SIG-M5 treated with dmso at 0.1 percent for 504 hours (cell line): ENCODE results near the gene RPRD1B.
A peak's percentile ranks its signal among the peaks of the same experiment; 100 is the strongest.

Experiments used
- DNase-seq: peaks from one replicate; lab custom pipeline; 2025; ENCODE audit not compliant: unreplicated experiment; lab: John Stamatoyannopoulos, UW

The RPRD1B gene

DNA sequence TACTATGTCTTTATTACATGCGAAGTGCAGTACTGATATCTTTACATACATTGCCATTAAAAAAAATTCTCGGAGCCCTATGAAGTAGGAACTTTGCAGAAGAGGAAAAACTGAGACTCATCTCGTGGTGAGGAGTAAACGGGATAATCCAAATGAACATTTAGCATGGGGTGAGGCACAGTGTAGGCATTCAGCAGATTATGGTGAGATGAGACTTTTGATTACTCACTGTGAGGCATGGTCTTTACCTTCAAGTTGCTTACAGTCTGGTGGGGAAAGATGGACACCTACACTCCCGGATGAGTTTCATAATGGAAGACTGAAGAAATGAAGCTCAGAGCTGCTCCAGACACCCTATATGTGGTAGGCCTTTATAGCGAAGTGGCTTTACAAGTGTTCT is 1.4 kb downstream of the RPRD1B start:
- DNase-seq, result no peak

DNA sequence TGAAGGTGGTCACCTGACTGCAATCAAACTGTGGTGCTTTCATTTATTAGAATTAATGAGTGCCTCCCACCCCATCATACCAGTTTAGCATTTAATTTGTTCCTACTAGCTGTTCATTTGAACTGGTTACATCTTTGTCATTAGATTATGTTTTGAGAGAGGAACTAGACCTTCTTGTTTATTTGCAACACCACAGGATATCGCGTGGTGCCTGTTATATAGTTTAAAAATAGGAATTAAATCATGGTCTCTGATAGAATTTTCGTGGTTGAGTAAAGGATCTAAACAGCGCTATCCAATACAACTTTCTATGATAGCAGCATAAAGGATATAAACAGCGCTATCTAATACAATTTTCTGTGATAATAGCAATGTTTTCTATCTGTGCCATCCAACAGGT is 2.8 kb downstream of the RPRD1B start:
- no peak for DNase-seq

DNA sequence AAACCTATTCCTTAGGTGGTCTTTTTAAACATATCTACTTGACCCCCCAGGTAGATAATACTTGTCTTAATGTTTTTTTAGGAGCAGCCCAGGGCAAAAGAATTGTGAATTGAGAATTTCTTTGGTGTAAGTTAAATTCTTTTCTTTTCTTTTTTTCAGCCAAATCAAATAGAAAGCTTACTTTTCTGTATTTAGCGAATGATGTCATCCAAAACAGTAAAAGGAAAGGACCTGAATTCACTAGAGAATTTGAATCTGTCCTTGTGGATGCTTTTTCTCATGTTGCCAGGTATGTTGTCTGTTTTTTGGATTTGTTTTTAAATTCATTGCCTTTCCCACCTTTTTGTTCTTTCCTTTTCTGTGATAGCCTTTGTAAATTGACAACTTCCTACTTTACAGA is 6.7 kb downstream of the RPRD1B start:
- no peak for DNase-seq

DNA sequence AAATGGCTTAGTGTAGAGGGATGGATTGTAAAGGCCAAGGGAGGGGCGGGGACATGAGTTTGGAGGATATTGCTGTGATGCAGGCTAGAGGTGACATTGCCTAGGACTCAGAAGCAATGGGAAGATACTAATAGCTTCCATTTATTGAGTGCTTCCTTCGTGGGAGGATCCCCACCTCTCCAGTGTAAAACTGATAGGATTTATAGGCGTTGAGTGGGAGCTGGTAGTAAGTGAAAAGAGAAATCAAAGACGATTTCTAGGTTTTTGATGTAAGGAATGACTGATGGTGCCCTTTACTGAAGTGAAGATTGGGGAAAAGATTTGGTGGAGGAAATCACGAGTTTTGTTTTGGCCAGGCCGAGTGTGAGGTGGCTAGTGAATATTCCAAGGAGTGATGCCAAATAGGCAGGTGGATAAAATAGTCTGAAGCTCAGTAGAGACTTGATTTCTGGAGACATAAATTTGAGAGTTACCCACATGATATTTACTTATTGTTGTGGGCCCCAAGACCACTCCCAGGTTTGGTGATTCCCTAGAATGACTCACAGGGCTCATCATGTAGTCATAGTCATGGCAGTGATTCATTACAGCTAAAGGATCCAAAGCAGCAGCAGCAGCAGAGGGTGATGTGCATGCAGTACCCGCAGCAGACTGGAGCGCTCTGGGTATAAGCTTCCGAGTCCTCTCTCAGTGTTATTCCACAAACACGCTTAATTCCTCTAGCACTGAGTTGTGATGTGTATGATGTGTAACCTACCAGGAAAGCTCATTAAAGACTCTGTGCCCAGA is 10.2 kb downstream of the RPRD1B start:
- DNase-seq, result no peak

DNA sequence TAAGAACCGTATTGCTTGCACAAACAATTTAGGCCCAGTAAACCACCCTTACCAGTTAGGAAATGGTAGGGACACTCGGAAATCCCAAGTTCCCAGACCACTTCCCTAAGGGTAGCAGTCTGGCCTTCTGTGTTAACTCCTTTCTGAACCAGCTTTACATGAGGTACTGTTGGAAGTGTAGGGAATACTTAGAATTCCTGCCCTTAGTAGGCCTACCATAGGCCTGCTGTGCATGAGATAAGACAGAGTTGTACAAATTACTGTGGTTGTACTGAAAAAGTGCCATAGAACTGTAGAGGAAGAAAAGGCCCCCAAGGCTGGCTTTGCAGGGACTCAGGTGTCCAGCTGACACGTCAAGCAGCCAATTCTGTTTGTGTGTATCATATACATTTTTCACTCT is 11.1 kb downstream of the RPRD1B start:
- no peak for DNase-seq

DNA sequence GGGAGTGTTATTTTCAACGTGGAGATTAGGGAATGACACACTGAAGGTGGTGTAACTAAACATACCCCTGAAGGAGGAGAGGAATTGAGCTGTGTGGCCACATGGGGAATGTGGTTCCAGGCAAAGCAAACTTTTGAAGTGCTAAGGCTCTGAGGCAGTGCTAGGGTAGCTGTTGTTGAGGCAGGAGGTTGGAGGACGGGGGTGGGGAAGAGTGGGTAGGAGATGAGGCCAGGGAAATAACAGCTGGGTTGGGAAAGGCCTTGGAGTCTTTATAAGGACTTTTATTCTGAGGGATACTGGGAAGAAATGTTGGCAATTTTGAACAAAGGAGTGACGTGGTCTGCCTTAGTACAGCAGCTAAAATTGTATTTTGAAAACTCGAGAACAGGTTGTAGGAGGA is 13.0 kb downstream of the RPRD1B start:
- no peak for DNase-seq

DNA sequence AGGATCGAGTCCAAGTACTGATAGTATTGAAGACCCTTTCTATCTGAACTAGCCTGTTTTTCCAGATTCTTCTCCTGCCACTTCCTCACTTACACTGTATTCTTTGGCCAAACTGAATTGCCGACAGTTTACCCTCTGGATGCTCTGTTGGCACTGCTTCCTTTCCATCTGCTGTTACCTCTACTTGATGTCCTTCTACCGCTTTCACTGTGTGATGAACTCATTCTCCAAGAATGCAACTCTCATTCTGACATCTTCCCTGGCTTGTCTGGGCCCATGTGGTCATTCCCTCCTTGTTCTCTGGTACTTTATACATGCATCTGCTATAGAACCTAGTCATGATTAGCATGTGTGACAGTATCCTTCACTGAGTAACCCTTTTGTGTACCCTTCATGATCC is 16.3 kb downstream of the RPRD1B start:
- no peak for DNase-seq

DNA sequence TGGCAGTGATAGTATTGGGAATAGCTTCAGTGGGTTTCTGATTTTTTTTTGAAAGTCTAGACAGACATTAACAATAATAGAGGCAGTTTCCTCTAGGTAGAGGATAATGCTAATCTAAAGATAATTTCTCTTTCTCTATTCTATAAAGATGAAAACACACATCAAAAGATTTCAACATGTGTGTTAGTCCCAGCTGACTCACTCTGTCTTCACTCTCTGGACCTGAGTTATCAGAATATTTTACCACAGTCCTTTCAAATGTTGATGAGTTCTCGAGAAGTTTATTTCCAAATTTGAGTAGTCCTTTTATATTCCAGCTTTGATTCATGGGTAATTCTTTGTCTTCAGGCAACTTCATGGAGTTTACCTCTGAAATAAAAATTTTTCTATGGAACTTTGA is 17.1 kb downstream of the RPRD1B start:
- no peak for DNase-seq

DNA sequence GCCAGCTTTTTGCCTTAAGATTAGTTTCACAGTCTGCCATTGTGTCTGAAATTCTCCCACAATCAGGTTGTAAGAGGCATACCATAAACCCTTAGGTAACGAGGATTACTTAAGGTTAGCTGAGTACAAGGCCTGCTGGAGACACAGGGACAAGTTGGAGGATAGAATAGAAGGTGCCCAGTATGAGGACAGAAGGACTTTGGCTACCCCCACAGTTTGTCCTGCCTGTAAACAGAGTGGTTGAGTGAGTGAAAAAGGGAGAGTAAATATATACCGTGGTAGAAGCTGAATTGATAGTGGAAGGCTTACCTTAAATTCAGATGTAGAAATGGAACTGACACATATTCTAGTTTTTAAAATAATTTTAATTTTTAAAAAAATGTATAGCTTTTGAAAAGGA is 19.3 kb downstream of the RPRD1B start:
- DNase-seq, result no peak

DNA sequence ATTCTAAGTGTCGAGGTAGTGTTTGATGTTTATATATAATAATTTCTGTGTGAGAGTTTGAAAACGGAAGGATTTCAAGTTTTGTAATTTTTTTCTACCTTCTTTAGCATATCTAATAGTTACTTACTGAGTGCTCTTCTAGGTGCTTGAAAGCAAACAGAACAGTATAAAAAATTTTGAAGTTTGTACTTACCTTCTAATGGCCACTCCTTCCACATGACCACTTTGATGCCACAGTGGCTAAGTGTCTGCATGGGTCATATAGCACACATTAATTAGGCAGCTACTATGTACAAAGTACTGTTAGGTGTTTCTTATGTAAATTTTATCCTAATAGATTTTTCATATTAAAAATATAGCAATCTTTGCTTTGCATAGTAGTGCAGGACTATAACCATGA is 21.1 kb downstream of the RPRD1B start:
- DNase-seq, result no peak

DNA sequence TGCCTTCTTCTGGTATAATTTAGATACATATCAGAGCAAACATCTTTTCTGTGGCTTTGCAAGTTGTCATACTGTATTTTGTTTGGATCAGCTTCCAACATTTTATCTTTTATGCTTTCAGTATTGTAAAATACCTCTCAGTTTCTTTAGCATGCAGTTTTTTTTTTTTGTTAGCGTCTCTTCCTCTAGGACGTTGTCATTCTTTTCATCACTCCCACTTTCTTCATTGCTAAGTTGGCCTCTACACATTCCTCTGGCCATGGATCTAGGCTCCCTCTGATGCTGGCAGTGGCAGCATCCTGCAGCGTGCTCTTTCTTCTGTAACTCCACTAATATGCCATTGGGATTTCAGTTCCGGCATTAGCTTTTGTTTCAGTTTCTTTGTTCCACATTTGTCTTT is 21.7 kb downstream of the RPRD1B start:
- no peak for DNase-seq

DNA sequence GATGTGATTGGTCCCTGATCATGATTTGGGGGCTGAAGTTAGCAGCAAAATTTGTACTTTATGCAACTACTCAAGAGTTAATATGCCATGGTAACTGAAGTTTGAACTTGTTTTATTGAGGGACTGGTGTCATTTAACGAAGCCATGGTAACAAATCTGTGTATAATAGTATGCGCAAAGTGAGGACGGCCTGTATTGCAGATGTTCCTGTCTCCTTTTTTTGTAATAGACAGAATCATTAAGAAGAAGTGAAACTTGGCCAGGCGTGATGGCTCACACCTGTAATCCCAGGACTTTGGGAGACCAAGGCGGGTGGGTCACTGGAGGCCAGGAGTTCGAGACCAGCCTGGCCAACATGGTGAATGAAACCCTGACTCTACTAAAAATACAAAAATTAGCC is 22.3 kb downstream of the RPRD1B start:
- DNase-seq, result no peak

DNA sequence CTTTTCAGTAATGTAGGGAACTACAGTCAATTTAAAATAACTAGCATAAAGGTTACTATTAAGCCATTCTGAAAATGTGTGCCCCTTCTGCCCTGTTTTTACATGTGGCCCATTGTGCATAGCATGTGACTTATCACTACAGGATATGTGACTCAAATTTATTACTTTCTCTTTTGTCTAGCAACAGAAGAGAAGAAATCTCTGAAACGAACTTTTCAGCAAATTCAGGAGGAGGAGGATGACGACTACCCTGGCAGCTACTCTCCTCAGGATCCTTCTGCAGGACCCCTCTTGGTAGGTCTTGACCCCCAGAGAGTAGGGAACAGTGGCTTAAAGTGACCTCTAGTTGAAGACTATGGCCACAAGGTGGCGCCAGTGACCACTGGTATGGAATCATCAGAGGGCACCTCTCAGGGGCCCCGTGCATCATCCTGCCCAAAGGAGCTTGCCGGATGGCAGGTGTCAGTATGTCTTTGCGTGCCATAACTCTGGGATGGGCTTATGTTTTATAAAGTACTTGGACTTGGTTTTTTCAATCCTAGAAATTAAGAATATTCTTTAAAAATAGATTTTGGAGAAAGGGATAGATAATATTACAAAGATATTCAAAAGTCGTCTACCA is 23.9 kb downstream of the RPRD1B start:
- DNase-seq, result peak; percentile 45

DNA sequence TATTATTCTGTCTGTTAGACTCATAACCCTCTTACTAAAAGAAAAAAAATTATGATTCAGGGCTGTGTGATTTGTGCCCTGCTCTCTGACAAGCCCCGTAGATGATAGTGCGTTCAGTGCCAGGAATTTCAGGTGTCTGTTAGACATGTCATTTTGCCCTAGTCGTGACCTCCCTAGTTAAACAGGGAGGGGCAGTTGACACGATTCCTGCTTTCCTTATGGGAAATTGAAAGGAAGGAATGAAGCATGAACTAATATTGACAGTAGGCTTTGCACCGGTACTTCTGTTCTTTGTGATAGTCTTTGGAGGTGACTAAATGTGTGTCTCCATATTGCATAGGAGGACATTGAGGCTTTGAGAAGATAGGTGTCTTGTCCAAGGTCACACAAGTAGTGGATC is 26.3 kb downstream of the RPRD1B start:
- DNase-seq, result no peak

DNA sequence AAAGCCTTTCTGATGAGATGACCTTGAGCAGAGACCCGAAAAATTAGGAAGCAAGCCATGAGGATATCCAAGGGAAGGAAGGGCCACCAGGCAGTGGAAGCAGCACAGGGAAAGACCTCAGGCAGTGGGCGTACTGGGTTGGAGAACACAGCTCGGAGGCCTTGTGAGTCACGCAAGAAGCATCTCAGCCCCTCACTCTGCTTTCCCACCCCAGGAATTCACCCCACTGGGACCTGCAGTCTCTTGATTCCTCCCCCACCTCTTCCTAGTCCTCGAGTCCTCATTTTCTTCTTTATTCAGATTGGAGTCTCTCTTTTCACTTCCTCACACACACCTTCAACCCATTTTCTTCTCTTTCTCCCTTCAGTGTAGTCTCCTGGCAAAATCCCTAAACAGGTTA is 27.0 kb downstream of the RPRD1B start:
- DNase-seq, result no peak

DNA sequence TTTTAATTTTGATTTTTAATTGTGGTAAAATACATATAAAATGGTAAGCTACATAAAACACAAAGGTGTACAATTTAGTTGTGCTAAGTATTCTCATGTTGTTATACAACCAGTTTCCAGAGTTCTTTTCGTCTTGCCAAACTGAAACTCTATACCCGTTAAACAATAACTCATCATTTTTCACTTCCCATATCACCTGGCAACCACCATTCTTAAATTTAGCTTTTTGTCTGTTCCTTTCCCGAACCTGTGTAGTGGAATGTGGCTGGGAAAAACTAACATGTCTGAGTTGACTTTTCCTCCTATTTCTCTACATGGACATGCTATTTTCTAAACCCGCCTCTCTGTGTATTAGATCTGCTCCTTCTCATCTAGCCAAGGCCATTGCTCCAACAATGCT is 27.6 kb downstream of the RPRD1B start:
- DNase-seq, result no peak

DNA sequence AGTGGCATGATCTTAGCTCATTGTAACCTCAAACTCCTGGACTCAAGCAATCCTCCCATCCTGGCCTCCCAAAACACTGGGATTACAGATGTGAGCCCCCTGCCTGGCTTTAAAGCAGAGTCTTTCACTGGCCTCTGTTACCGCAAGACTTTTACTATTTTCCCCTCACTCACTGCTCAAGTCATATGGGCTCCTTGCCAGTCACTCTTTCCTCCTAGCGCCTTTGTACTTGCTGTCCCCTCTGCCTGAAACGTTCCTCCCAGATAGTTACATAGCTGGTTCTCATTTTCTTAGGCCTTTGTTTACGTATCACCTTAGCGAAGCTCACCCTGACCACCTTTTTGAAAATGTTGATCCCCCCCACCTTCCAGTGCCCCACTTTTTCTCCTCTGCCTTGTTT is 29.3 kb downstream of the RPRD1B start:
- no peak for DNase-seq

DNA sequence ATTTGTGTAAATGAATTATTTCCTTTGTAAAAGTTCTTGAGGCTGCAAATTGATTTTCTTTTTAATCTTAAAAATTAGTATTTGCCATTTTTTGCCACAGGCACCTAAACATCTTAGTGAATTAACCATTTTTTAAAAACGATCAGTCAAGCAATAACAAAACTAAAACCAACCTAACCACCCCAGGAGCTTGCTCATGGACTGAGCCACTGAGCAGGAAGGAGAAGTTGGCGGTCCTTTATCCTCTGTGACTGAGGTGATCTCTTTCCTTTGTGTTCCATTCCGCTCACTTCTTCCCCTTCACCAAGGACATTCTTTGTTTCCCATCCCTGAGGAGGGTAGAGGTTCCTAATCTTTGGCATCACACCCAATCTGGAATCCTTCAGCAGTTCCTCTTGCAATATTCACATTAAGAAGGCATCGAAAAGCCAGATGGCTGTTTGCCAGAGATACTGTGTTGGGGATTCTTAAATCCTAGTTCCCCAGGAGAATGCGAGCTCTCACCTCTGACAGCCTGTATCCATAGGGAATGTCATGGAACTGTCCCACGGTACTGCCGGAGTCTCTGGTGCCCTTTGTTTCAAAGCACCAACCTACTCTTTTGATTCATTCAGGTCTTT is 30.5 kb downstream of the RPRD1B start:
- no peak for DNase-seq

DNA sequence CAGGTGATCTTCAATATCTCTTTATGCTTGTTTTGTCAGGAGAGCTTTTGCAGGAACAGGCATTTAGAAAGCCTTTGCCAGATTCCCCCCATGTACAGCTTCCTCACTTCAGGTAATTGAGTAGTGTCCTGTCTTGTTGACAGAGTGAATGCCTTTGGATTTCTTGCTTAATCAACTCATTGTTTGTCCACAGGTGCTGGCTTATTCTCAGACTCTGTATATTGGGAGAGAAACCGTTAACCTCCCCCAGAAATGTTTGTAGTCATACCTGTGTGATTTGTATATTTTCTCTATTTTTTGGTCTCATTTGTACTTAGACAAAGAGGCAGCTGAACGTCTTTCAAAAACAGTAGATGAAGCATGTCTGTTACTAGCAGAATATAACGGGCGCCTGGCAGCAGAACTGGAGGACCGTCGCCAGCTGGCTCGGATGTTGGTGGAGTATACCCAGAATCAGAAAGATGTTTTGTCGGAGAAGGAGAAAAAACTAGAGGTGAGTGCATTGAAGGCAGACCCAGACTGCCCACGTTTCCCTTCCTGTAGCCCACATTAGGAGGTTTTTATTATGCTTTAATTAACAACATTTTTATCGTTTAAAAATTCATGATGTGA is 32.3 kb downstream of the RPRD1B start:
- no peak for DNase-seq

DNA sequence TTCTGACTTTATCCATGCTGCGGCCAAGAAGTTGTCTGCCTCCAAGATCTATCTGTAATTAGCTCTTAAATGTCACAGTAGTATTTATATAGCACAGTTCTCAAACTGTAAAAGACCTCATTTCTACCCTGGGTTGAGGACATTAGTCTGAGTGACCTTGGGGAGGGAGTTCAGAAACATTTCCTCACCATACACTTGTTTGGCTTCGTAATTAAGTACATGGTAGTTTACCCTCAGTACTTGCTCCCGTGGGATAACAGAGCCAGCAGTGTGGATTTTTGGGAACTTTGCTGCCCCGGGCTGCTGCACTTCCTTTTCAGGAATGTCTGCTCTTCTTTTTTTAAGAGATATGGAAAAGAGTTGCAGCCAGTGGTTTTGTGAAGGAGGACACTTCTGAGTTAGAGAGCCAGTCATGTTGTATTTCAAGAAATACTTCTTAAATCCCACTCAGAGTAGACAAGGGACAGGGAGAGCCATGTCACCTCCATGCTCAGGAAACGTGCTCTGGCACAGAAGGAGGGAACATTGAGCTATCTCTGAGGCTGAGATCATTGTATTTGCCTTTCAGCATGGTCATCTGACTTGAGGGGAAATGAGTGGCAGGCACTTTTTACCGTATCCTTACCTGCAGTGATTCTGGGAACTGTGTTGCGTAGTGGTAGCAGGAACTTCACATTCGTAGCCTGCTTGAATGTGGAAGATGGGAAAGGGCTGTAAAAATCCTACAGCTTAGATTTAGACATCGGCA is 33.6 kb downstream of the RPRD1B start:
- no peak for DNase-seq

DNA sequence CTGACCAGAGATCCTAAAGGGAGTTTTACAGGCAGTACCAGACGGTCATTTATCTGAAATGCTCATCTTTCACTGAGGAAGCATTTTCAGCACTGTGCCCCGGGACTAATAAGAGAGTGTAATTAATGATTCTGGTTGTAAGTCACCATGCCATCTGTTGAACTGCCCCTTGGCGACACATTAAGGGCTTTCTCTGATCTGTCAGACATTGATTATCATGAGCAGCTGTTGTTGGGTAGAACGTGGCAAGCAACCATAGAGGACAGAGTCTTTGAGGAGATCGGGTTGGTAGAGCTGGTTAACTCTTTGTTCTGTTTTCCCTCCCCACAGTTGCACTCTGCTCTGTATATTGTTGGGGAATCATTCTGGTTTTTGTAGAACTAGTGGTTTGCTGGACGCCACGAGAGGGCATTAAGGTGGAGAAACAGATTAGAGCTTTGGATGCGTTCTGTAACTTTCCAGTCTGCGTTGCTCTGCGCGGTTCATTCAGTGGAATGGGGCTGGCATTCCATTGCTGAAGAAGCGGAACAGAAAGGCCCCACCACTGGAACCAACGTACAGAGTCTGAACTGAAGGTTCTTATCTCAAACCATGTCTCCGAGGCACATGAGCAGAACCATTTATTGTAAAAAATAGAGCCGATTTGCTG is 34.3 kb downstream of the RPRD1B start:
- DNase-seq, result no peak
